ENCODE data around the gene KAZN.

DNA sequence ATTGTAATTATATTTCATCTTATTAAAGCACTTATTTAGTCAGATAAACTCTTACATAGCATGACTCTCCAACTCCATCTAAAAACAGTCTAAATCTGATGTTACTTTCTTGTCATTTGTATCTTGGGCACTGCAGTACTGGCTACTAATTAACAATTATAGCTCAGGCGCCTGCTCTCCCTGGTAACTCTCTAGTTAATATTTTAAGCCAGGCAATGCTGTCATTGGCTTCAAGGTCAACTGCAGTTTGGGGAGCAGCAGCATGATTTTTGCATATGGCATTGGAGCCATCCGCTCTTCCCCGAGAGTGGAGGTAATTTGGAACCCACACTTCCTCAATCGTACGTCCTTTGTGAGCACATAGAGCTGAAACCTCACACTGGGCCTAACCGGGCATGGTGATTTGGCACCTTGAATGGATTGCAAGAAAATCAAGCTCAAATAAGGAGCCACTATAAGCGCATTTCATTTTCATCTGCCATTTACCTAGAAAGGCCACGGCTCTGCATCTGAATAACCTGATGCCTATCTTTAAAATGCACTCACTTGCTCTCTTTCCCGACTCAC lies 187.7 kb downstream of the KAZN start:
- TF ChIP-seq, protein P1, sequence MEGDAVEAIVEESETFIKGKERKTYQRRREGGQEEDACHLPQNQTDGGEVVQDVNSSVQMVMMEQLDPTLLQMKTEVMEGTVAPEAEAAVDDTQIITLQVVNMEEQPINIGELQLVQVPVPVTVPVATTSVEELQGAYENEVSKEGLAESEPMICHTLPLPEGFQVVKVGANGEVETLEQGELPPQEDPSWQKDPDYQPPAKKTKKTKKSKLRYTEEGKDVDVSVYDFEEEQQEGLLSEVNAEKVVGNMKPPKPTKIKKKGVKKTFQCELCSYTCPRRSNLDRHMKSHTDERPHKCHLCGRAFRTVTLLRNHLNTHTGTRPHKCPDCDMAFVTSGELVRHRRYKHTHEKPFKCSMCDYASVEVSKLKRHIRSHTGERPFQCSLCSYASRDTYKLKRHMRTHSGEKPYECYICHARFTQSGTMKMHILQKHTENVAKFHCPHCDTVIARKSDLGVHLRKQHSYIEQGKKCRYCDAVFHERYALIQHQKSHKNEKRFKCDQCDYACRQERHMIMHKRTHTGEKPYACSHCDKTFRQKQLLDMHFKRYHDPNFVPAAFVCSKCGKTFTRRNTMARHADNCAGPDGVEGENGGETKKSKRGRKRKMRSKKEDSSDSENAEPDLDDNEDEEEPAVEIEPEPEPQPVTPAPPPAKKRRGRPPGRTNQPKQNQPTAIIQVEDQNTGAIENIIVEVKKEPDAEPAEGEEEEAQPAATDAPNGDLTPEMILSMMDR (IDR thresholded peaks at IDR 0.05; ENCODE audit: poor library complexity) = no peak
- TF ChIP-seq EZH2phosphoT487 (IDR thresholded peaks at IDR 0.05; ENCODE audit: low read depth, severe bottlenecking, unreplicated experiment) = no peak
